Dermis blood vessel endothelial cell (primary cell): ENCODE results near the gene CCDC77. TPM values are rescaled to one million over a fixed set of nuclear protein-coding genes. Genes with fewer than 3 reads are reported as not detected.

Experiments
- DNase-seq: peaks from one replicate; pipeline ENCODE4 v3.0.0; 2010
- total RNA-seq: library from RNA; depleted of rRNA; stranded (reverse); fragments of >200 nt; gene quantifications from 2 replicates; pipeline ENCODE4 v1.2.3, GENCODE V29; 2014

CCDC77 gene
- total RNA-seq, 1 donor from 2014 or later: 6.6 TPM

GRCh38 chr12:482061-482460, 80.6 kb downstream of the CCDC77 start:
- no peak for DNase-seq

GRCh38 chr12:484096-484495, 82.7 kb downstream of the CCDC77 start:
- DNase-seq: no peak

- no peak for DNase-seq
Observed at GRCh38 chr12:490260-490659, 88.8 kb downstream of the CCDC77 start.

Other genes starting within 250 kb of the CCDC77 start
- 0.34 TPM in 1 of 2 replicates, not detected in the other for gene SLC6A12, start 187.5 kb upstream of the CCDC77 start, total RNA-seq
- 0.14 and 0.17 TPM in 2 replicates for gene SLC6A13, start 138.8 kb upstream of the CCDC77 start, total RNA-seq
- gene KDM5A, start 12.3 kb upstream of the CCDC77 start, total RNA-seq: 68.1 and 73.5 TPM in 2 replicates
- gene B4GALNT3, start 58.3 kb downstream of the CCDC77 start, total RNA-seq: 0.05 TPM in 1 of 2 replicates, not detected in the other